Breast epithelium (tissue), 3 donors: ENCODE results near the gene CDC45.

Source experiments
- POLR2AphosphoS5 ChIP-seq, 3 donors: sonication (generic); formaldehyde crosslinking; IDR thresholded peaks; one replicate each; pipeline ENCODE4 v1.6.1; 2017; ENCODE audit warnings: antibody characterized with exemption in 3 of 3
- TF ChIP-seq, protein P1 (sequence below), 3 donors: fragments of 450-650 bp; IDR thresholded peaks; one replicate each; pipeline ENCODE4 v1.5.1; 2016 to 2017; ENCODE audit warnings: antibody characterized with exemption in 3 of 3, mild to moderate bottlenecking in 3 of 3, moderate library complexity in 3 of 3

DNA sequence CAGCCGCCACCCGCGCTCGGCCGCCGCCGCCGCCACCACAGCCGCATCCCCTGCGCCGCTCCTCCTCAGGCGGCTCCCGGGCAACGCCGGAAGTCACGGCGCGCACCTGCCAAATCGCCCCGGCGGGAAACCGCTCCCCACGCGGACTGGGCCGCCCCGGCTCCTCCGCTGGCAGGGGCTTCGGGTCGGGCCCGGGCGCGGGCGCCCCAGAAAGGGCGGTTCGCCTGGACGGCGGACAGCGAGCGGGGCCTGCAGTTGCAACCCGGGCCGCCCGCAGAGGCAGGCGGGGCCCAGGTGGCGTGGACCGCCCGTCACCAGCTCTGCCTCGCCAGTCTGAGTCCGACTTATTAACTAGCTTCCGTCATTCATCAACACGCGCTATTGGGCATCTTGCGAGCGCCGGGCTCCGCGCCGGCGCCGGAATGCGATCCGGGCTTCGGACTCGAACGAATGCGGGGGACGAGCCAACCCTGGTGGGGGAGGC lies 48.0 kb upstream of the CDC45 start, which contains the start of gene HIRA:
- TF ChIP-seq POLR2AphosphoS5 (IDR thresholded peaks at IDR 0.05), result peak in 2 of 3 donors; percentile 35 to 55
- TF ChIP-seq, protein P1, sequence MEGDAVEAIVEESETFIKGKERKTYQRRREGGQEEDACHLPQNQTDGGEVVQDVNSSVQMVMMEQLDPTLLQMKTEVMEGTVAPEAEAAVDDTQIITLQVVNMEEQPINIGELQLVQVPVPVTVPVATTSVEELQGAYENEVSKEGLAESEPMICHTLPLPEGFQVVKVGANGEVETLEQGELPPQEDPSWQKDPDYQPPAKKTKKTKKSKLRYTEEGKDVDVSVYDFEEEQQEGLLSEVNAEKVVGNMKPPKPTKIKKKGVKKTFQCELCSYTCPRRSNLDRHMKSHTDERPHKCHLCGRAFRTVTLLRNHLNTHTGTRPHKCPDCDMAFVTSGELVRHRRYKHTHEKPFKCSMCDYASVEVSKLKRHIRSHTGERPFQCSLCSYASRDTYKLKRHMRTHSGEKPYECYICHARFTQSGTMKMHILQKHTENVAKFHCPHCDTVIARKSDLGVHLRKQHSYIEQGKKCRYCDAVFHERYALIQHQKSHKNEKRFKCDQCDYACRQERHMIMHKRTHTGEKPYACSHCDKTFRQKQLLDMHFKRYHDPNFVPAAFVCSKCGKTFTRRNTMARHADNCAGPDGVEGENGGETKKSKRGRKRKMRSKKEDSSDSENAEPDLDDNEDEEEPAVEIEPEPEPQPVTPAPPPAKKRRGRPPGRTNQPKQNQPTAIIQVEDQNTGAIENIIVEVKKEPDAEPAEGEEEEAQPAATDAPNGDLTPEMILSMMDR (IDR thresholded peaks at IDR 0.05), result no peak
